Mesenchymal stem cell (in vitro differentiated cells and primary cell): ENCODE results near the gene ZNF564.

Experiments
- DNase-seq: peaks from one replicate; pipeline ENCODE4 v3.0.0-alpha.2; 2013
- H2AFZ ChIP-seq: one replicate; pipeline ENCODE4 v1.6.1; 2013; ENCODE audit warnings: low read depth, mild to moderate bottlenecking, control low read depth, inconsistent platforms, low read length, moderate library complexity
- H2AK5ac ChIP-seq: 2 replicates; pipeline ENCODE4 v1.6.1; 2013; ENCODE audit warnings: low read length, moderate library complexity, mild to moderate bottlenecking, inconsistent platforms; ENCODE audit not compliant: severe bottlenecking
- H2BK120ac ChIP-seq: one replicate; pipeline ENCODE4 v1.6.1; 2013; ENCODE audit warnings: low read depth, mild to moderate bottlenecking, inconsistent platforms, low read length, moderate library complexity
- H2BK12ac ChIP-seq, 2 experiments: one replicate each; pipeline ENCODE4 v1.6.1; 2013; ENCODE audit warnings: inconsistent platforms in 2 of 2, low read length in 2 of 2, mild to moderate bottlenecking in 2 of 2, moderate library complexity in 2 of 2, control low read depth in 1 of 2
- H2BK15ac ChIP-seq: one replicate; pipeline ENCODE4 v1.6.1; 2013; ENCODE audit warnings: mild to moderate bottlenecking, low read depth, inconsistent platforms; ENCODE audit not compliant: poor library complexity, severe bottlenecking
- H2BK5ac ChIP-seq: 2 replicates; pipeline ENCODE4 v1.6.1; 2013; ENCODE audit warnings: low read depth, mild to moderate bottlenecking, low read length, control low read depth, inconsistent platforms; ENCODE audit not compliant: poor library complexity, severe bottlenecking
- H3K14ac ChIP-seq, 2 experiments: one replicate each; pipeline ENCODE4 v1.6.1; 2013; ENCODE audit warnings: inconsistent platforms in 2 of 2, low read length in 2 of 2, control low read depth in 1 of 2, mild to moderate bottlenecking in 1 of 2, moderate library complexity in 1 of 2
- H3K18ac ChIP-seq, 2 experiments: one replicate each; pipeline ENCODE4 v1.6.1; 2013; ENCODE audit warnings: inconsistent platforms in 2 of 2, low read length in 2 of 2, control low read depth in 1 of 2, low read depth in 1 of 2, mild to moderate bottlenecking in 1 of 2
- H3K23ac ChIP-seq, 2 experiments: one replicate each; pipeline ENCODE4 v1.6.1; 2013; ENCODE audit warnings: inconsistent platforms in 2 of 2, low read length in 2 of 2, mild to moderate bottlenecking in 2 of 2, moderate library complexity in 2 of 2, control low read depth in 1 of 2
- H3K27ac ChIP-seq: 2 replicates; pipeline ENCODE4 v1.5.1; 2013; ENCODE audit warnings: mild to moderate bottlenecking, moderate library complexity, low read length, control low read depth, inconsistent platforms; ENCODE audit not compliant: poor library complexity, severe bottlenecking
- H3K27me3 ChIP-seq, 2 experiments: 2 replicates each; pipeline versions ENCODE4 v1.6.1 to v1.7.0; 2013; ENCODE audit warnings: low read length in 2 of 2, mild to moderate bottlenecking in 2 of 2, moderate library complexity in 2 of 2, control low read depth in 1 of 2, inconsistent platforms in 1 of 2; ENCODE audit not compliant: control insufficient read depth in 1 of 2, insufficient read depth in 1 of 2
- H3K36me3 ChIP-seq, 2 experiments: 2 replicates each; pipeline versions ENCODE4 v1.6.1 to v1.7.0; 2013; ENCODE audit warnings: low read length in 2 of 2, control low read depth in 1 of 2, inconsistent platforms in 1 of 2, low read depth in 1 of 2, mild to moderate bottlenecking in 1 of 2; ENCODE audit not compliant: insufficient read depth in 2 of 2, control insufficient read depth in 1 of 2
- H3K4ac ChIP-seq, 2 experiments: one replicate each; pipeline ENCODE4 v1.6.1; 2013; ENCODE audit warnings: inconsistent platforms in 2 of 2, low read length in 2 of 2, mild to moderate bottlenecking in 2 of 2, moderate library complexity in 2 of 2, control low read depth in 1 of 2, low read depth in 1 of 2
- H3K4me1 ChIP-seq: 2 replicates; pipeline ENCODE4 v1.6.1; 2013; ENCODE audit warnings: low read depth, low read length, control low read depth; ENCODE audit not compliant: control insufficient read depth, insufficient read depth
- H3K4me2 ChIP-seq: 2 replicates; pipeline ENCODE4 v1.6.1; 2013; ENCODE audit warnings: low read length, mild to moderate bottlenecking, inconsistent platforms; ENCODE audit not compliant: poor library complexity, severe bottlenecking
- H3K4me3 ChIP-seq, 2 experiments: 2 replicates each; pipeline versions ENCODE4 v1.5.1 to v1.7.0; 2013; ENCODE audit warnings: low read length in 2 of 2, mild to moderate bottlenecking in 2 of 2, control low read depth in 1 of 2, low read depth in 1 of 2; ENCODE audit not compliant: insufficient read depth in 1 of 2
- H3K79me1 ChIP-seq: replicated peaks from 2 replicates; pipeline ENCODE4 v1.6.1; 2013; ENCODE audit warnings: mild to moderate bottlenecking, control low read depth, low read length, inconsistent platforms; ENCODE audit not compliant: poor library complexity, severe bottlenecking
- H3K9ac ChIP-seq: 2 replicates; pipeline ENCODE4 v1.7.0; 2013; ENCODE audit warnings: mild to moderate bottlenecking, low read length, moderate library complexity
- H3K9me3 ChIP-seq: 2 replicates; pipeline ENCODE4 v1.7.0; 2013; ENCODE audit warnings: mild to moderate bottlenecking, low read length; ENCODE audit not compliant: control insufficient read depth
- H4K8ac ChIP-seq: one replicate; pipeline ENCODE4 v1.6.1; 2013; ENCODE audit warnings: inconsistent platforms, mild to moderate bottlenecking, low read length, moderate library complexity
- H4K91ac ChIP-seq: one replicate; pipeline ENCODE4 v1.6.1; 2013; ENCODE audit warnings: mild to moderate bottlenecking, low read length, inconsistent platforms
- WGBS: methylation state at CpG from one replicate; pipeline ENCODE4 v1.1.7; 2013; ENCODE audit warnings: mixed read lengths; 5-methylcytosine and 5-hydroxymethylcytosine counted together

The ZNF564 gene

GRCh38 chr19:12546903-12547302, 4.4 kb downstream of the ZNF564 start:
- Histone ChIP-seq H2BK12ac (no peak overlapping the region), H3K27me3 (no peaks in the 10 kb centered on the region), H3K4ac (no peak overlapping the region), H3K14ac (no peak overlapping the region), H3K18ac (no peak overlapping the region), H3K4me1 (no peaks in the 10 kb centered on the region), H3K9me3 (peaks cover 37% of the 10 kb centered on the region), H3K79me1 (peaks cover 30% of the 10 kb centered on the region), H3K27ac (no peak overlapping the region), H3K36me3 (peaks cover 41 to 47% of the 10 kb centered on the region in 2 experiments), H2BK5ac (no peak overlapping the region), H2BK120ac (no peak overlapping the region), H3K4me2 (no peak overlapping the region), H3K23ac (no peak overlapping the region), H2AFZ (no peak overlapping the region), H2AK5ac (no peak overlapping the region), H4K8ac (no peak overlapping the region), H2BK15ac (no peak overlapping the region), H3K4me3 (no peak overlapping the region), H4K91ac (no peak overlapping the region), H3K9ac (no peak overlapping the region)
- 100% methylated on average over 1 of the region's 2 CpGs for WGBS
- DNase-seq = no peak

DNA sequence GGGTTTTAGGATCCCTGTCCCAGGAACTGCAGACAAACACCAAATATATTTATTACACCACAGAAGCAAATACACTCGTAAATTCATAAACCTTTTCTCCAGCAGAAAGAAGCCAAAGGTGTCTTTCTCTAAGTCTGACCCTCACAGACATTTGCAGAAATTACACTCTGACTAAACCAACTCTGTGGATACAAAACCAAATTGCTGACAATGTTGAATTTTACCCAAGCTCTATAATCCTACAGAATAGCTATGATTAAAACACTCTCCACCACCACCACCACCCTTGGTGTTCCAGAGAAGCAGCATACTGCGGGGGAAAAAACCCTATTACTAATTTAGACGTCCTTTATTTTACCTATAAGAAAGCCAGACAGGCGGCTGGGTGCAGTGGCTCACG, 5.2 kb downstream of the ZNF564 start:
- no peak overlapping the region for H2AK5ac ChIP-seq
- peaks cover 31% of the 10 kb centered on the region for H3K79me1 ChIP-seq
- H2BK5ac ChIP-seq = no peak overlapping the region
- no peak overlapping the region for H3K9ac ChIP-seq
- H3K36me3 ChIP-seq = peaks cover 46 to 50% of the 10 kb centered on the region in 2 experiments
- no peak overlapping the region for H4K8ac ChIP-seq
- 83% methylated on average over 5 of the region's 5 CpGs for WGBS
- H3K27ac ChIP-seq = no peak overlapping the region
- no peak overlapping the region for H3K4me3 ChIP-seq
- no peak overlapping the region for H2AFZ ChIP-seq
- no peak overlapping the region for H3K4ac ChIP-seq
- H2BK120ac ChIP-seq = no peak overlapping the region
- H3K23ac ChIP-seq = no peak overlapping the region
- peaks cover 43% of the 10 kb centered on the region for H3K9me3 ChIP-seq
- no peak overlapping the region for H2BK12ac ChIP-seq
- no peaks in the 10 kb centered on the region for H3K4me1 ChIP-seq
- no peak overlapping the region for H3K14ac ChIP-seq
- H3K18ac ChIP-seq = no peak overlapping the region
- no peak overlapping the region for H3K4me2 ChIP-seq
- H4K91ac ChIP-seq = no peak overlapping the region
- no peaks in the 10 kb centered on the region for H3K27me3 ChIP-seq
- H2BK15ac ChIP-seq = no peak overlapping the region
- DNase-seq = no peak

DNA sequence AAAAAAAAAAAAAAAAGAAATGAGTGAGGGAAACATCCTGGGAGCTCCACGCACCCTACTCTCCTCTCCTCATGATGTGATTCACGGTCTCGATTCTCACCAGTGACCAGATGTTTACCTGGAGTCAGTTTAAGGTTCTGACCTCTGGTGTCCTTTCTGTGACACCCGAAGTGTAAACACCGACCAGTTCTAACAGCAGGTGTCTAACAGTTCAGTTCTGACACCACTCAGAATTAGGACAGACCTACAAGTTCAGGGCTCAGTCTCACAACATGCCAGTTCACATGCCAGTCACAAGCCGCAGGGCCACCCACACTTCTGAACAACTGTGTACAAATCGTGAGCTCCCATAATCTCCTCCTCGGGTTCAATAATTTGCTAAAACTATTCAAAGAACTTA, 6.0 kb downstream of the ZNF564 start:
- no peak overlapping the region for H3K9ac ChIP-seq
- H3K36me3 ChIP-seq = peaks cover 52 to 58% of the 10 kb centered on the region in 2 experiments
- no peaks in the 10 kb centered on the region for H3K4me1 ChIP-seq
- no peak overlapping the region for H2BK12ac ChIP-seq
- no peak overlapping the region for H2BK15ac ChIP-seq
- H3K27me3 ChIP-seq = no peaks in the 10 kb centered on the region
- H3K14ac ChIP-seq = no peak overlapping the region
- no peak overlapping the region for H2BK120ac ChIP-seq
- H3K23ac ChIP-seq = no peak overlapping the region
- no peak for DNase-seq
- H4K91ac ChIP-seq = no peak overlapping the region
- H3K4me3 ChIP-seq = no peak overlapping the region
- no peak overlapping the region for H2BK5ac ChIP-seq
- no peak overlapping the region for H4K8ac ChIP-seq
- H3K18ac ChIP-seq = no peak overlapping the region
- peaks cover 47% of the 10 kb centered on the region for H3K9me3 ChIP-seq
- H3K79me1 ChIP-seq = peaks cover 34% of the 10 kb centered on the region
- no peak overlapping the region for H3K27ac ChIP-seq
- WGBS = 96% methylated on average over 7 of the region's 8 CpGs
- no peak overlapping the region for H2AK5ac ChIP-seq
- no peak overlapping the region for H3K4me2 ChIP-seq
- no peak overlapping the region for H2AFZ ChIP-seq
- H3K4ac ChIP-seq = no peak overlapping the region

DNA sequence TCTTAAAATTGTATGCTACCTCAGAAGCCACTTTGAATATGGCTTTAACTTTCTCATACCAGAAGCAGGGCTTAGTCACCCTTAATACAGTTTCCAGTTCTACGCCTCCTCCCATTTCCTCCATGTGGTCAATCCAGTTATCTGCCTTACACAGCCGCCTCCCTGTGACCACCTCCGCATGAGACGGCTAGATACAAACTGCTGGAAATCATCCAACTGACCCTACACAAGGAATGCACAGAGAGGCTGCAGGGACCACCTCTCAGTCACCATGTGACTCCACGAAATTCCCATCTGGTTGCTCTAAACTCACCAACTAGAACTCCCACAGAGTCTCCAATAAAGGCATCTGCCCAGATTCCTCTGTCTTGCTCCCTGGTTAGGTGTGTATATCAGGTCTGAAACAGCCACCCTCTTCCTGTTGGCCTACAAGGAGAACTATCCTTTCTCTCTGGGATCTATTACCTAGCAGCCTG, 6.8 kb downstream of the ZNF564 start:
- 95% methylated on average over 5 of the region's 5 CpGs for WGBS
- H3K4ac ChIP-seq = no peak overlapping the region
- H3K79me1 ChIP-seq = peaks cover 34% of the 10 kb centered on the region

More for the DNA sequence above, 6.8 kb downstream of the ZNF564 start:
- Histone ChIP-seq H3K23ac (no peak overlapping the region), H3K9ac (no peak overlapping the region), H3K36me3 (peaks cover 54 to 61% of the 10 kb centered on the region in 2 experiments), H3K9me3 (peaks cover 55% of the 10 kb centered on the region), H2AK5ac (no peak overlapping the region), H3K4me1 (no peaks in the 10 kb centered on the region), H3K27ac (no peak overlapping the region), H2BK5ac (no peak overlapping the region), H2AFZ (no peak overlapping the region), H3K27me3 (no peaks in the 10 kb centered on the region), H4K8ac (no peak overlapping the region), H2BK12ac (no peak overlapping the region), H2BK15ac (no peak overlapping the region), H3K18ac (no peak overlapping the region), H3K4me3 (peak overlapping the region in 1 of 2 experiments; percentile 14), H4K91ac (no peak overlapping the region), H2BK120ac (no peak overlapping the region), H3K4me2 (no peak overlapping the region), H3K14ac (no peak overlapping the region)
- no peak for DNase-seq
